Activated CD4-positive, alpha-beta T cell treated with anti-CD3 and anti-CD28 coated beads for 4 hours (primary cell): ENCODE measurements around the gene FGGY.

Experiments
- DNase-seq, 2 donors: peaks; one replicate each; pipeline ENCODE4 v3.0.0-alpha.2; 2020

The FGGY gene

GRCh38 chr1:59418363-59419144, 121.7 kb downstream of the FGGY start:
- no peak for DNase-seq

- DNase-seq: no peak
These were observed 122.7 kb downstream of the FGGY start for GRCh38 chr1:59419361-59420140.

GRCh38 chr1:59421232-59421920, 124.5 kb downstream of the FGGY start:
- DNase-seq: no peak

GRCh38 chr1:59422921-59423575, 126.2 kb downstream of the FGGY start:
- no peak for DNase-seq

- DNase-seq: no peak
These were observed 130.3 kb downstream of the FGGY start for GRCh38 chr1:59427155-59427554.

- no peak for DNase-seq
These were observed 130.9 kb downstream of the FGGY start for GRCh38 chr1:59427784-59428183.

- DNase-seq: no peak
These were observed 131.9 kb downstream of the FGGY start for GRCh38 chr1:59428828-59429227.

- DNase-seq: no peak
These were observed 132.8 kb downstream of the FGGY start for GRCh38 chr1:59429656-59430055.

GRCh38 chr1:59431566-59432294, 134.8 kb downstream of the FGGY start:
- no peak for DNase-seq

GRCh38 chr1:59432531-59433439, 135.9 kb downstream of the FGGY start:
- no peak for DNase-seq

- DNase-seq: no peak
These were observed 136.5 kb downstream of the FGGY start for GRCh38 chr1:59433440-59433813.

- no peak for DNase-seq
These were observed 137.4 kb downstream of the FGGY start for GRCh38 chr1:59434336-59434735.

- no peak for DNase-seq
These were observed 139.7 kb downstream of the FGGY start for GRCh38 chr1:59436637-59437036.

- DNase-seq: no peak
These were observed 141.2 kb downstream of the FGGY start for GRCh38 chr1:59438058-59438560.

- no peak for DNase-seq
These were observed 145.6 kb downstream of the FGGY start for GRCh38 chr1:59442492-59442891.

- DNase-seq: no peak
These were observed 146.4 kb downstream of the FGGY start for GRCh38 chr1:59443310-59443709.

- DNase-seq: no peak
These were observed 147.6 kb downstream of the FGGY start for GRCh38 chr1:59444520-59444919.

- no peak for DNase-seq
These were observed 148.1 kb downstream of the FGGY start for GRCh38 chr1:59445040-59445439.

GRCh38 chr1:59446257-59446901, 149.5 kb downstream of the FGGY start:
- DNase-seq: no peak

GRCh38 chr1:59452026-59452425, 155.1 kb downstream of the FGGY start:
- DNase-seq: no peak

GRCh38 chr1:59452559-59452958, 155.7 kb downstream of the FGGY start:
- DNase-seq: no peak
